NCI-H1105 treated with DMSO at 0.1 percent for 48 hours (cell line): ENCODE measurements around the gene COPS9.

ENCODE experiments used
- DNase-seq: peaks from one replicate; lab custom pipeline; 2025; lab: John Stamatoyannopoulos, UW

Gene COPS9

DNA sequence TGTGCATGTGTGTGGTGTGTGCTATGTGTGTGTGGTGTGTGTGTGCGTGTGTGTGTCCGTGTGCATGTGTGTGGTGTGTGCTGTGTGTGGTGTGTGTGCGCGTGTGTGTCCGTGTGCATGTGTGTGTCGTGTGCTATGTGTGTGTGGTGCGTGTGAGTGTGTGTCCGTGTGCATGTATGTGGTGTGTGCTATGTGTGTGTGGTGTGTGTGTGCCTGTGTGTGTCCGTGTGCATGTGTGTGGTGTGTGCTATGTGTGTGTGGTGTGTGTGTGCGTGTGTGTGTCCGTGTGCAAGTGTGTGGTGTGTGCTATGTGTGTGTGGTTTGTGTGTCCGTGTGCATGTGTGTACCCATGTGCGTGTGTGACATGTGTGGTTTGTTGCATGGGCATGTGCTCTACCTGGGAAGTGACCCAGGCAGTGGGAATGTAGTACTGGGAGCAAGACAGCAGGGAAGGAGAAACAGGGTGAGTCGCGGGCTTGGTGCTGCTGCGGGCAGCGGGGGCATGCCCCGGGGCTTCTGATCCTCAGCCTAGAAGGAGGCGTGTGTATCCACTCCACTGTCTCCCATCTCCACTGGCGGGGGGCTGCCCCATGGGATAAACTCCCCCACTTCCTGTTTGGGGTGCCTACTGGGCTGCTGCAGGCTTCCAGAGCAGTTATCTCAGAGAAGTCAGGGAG lies 11.9 kb upstream of the COPS9 start:
- no peak for DNase-seq

DNA sequence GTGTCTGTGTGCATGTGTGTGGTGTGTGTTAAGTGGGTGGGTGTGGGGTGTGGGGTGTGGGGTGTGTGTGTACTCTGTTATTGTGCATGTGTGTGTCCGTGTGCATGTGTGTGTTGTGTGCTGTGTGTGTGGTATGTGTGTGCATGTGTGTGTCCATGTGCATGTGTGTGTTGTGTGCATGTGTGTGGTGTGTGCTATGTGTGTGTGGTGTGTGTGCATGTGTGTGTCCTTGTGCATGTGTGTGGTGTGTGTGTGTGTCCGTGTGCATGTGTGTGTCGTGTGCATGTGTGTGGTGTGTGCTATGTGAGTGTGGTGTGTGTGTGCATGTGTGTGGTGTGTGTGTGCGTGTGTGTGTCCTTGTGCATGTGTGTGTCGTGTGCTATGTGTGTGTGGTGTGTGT lies 11.3 kb upstream of the COPS9 start:
- no peak for DNase-seq

DNA sequence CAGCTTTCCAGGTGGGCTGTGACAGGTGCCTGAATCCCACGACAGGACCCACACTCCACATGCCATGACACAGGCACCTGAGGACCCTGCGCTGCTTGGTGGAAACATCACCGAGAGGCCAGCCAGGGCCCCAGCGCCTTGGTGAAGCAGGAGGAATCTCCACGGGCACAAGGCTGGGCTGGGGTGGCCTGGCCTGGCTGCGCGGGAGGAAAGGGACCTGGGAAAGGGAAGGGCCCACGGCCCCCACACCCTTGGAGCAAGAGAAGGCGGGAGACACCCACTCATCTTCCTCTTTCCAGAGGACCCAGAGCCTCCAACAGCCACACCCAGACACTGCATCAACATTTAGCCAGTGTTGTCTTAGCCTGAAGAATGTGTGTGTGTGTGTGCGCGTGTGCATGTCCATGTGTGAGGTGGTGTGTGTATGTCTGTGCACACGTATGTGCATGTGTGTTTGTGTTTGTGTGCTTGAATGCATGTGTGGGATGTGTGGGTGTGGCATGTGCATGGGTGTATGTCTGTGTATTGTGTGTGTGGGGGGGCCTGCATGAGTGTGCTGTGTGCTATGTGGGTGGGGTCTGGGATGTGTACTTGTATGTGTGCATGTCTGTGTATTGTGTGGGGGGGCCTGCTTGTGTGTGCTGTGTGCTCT lies 10.6 kb upstream of the COPS9 start:
- DNase-seq: no peak

DNA sequence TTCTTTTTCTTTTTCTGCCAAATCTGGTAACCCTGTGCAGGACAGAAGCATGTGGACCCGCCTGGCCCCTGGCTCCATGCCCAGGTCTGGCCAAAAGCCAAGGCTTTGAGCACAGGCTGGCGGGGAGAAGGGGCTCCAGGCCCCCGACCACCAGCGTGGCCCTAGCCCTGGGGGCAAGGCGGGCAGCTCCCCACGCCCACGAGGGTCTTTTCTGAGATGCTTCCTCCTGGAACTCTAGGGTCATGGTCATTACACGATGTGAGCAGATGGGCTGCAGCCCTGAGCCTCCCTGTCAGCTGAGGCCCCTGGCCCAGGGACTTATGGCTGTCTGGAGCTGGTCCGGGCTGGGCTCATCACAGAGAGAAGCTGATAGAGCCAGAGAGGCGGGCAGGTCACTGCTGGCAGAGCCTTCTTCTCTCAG lies 10.0 kb upstream of the COPS9 start:
- DNase-seq: no peak

DNA sequence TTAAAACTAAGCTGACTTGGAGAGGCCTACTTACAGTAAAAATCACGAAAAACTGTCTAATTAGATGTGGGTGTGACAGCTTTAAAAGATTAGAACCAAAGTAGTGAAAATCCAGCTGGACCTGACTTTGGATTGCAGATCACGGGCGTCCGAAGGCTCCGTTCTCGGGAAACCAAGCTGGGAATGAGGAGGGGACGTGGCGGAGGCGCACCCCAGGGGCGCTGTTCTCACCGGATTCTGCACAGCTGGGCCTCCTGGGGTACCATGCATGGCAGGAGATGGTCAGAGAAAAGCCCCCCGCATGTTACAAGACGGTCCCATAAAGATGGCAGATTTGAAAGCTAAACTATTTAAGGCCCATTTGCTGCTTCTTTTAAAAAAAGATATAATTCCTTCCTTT lies 9.4 kb upstream of the COPS9 start:
- no peak for DNase-seq

DNA sequence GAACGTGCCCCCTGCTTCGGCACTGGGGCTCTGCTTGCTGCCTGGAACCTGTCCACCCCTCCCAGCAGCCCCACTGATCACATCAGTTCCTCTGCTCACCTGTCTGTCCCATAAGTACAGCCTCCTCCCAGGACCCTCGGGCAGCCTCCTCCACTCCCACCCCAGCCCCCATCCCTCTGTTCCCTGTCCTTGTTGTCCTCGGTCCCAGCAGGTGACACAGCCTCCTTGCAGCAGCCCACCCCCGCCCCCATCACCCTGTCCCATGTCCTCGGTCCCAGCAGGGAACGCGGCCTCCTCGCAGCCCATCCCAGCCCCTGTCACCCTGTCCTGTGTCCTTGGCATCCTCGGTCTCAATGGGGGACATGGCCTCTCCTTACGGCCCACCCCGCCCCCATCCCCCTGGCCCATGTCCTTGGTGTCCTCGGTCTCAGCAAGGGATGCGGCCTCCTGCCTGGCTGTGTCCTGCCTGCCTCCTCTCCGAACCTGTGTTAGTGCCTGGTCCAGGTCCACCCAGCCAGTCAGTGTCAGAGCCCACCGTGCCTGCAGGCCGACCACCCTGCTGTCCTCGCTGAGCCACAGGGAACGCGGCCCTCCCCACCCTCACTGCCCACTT lies 8.7 kb upstream of the COPS9 start:
- DNase-seq: no peak

DNA sequence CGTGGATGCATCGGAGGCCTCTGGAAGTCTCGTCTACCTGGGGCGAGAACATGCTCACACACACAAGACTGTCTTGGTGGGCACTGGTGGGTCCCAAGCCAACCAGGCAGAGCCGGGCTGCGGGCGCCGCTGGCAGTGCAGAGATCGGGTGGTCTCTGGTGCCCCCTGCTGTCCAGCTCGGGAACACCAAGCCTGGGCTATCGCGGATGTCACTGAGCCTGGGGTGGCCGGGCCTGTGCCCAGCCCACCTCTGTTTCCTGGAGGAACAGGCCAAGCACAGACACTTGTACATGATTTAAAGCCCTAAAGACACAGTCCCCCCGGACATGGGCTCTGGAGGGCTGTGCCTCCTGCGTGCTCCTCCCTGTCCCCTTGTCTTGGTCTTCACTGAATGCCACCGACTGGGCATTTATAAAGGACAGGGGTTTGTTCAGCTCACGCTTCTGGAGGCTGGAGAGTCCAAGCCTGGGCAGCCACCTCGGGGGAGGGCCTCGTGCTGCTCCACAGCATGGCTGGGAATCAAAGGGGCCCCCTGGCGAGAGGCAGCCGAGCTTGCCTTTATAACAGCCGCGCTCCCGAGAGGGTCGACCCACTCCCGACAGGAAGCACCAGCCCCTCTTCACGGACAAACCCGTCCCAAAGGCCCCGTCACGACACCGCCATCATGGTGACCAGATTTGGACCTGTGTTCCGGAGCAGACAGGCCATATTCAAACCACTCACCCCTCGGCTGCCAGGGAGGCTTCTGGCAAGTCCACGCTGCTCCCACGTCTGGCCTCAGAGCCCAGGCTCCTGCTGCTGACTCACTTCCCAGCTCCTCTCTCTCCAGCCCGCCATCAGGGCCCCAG lies 7.9 kb upstream of the COPS9 start:
- DNase-seq: peak; percentile 38

DNA sequence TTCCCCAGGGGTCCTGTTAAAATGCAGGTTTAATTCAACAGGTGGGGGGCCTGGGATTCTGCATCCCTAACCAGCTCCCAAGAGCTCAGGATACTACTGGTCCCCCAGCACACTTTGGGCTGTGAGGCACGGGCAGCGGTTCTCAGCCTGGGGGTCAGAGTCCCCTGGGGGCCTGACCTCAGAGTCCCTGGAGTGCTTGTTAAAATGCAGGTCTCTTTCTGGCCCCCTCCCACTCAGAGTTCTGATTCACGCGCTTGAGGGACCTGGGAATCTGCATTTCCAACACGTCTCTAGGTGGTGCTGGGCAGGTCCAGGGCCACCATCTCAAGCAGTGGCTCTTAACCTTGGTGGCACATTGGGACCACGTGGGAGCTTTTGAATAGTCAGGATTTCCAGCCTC lies 7.2 kb upstream of the COPS9 start:
- DNase-seq: no peak

DNA sequence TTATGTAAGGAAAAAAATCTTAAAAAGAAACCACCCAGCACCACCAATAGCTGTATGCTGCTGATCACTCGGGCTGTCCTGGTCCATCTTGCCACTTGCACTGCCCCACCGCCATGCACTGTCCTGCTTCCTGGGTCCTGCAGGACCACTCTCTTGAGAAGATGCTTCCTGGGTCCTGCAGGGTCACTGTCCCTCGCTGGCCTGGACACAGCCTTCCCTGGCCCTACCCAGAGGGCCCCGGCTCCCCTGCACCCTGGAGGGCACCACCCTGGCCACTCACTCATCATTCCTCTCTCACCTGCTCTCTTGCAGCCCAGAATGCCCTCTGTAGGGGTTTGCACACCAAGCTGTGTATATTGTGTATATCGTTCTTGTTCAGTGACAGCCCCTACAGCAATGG lies 6.8 kb upstream of the COPS9 start:
- DNase-seq: no peak

DNA sequence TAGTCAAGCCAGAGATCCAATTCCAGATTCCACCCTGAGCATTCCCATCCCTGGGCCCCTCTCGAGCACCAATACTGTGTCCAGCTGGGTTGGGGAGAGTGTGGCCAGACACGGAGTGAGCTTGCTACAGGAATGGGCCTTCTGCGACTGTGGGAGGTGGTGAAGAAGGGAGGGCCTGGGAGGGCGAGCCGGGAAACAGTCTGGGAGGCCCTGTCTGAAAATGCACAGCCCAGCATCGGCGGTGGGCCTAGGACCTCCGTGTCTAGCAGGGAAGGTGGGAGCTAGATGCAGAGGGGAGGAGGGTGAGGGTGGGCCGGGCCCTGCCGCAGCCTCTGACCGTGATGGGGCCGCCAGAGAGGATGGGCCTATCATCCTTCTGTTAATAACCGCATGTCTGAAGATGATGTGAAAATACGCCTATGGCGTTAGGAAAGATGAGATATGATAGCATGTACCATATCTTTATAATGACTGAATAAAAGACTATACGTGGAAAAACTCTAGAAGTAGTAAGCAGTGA lies 6.2 kb upstream of the COPS9 start:
- no peak for DNase-seq

DNA sequence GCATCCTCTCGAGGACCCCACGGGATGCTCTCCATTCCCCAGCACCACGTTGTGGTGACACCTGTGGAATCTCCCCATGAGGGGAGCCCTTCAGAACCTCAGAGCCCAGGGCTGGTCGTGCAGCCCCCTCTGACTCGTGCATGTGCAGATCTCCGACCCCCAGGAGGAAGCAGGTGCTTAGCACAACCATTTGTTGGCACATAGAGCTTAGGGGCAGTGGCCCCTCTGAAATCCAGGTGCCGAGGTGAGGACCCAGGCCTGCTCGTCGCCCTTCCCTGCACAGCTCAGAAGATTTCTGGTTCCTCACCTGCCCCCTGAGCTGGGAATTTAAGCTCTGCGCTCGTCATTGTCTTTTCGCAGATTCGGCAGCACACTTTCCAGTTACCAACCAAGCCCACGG lies 5.6 kb upstream of the COPS9 start:
- DNase-seq: no peak

DNA sequence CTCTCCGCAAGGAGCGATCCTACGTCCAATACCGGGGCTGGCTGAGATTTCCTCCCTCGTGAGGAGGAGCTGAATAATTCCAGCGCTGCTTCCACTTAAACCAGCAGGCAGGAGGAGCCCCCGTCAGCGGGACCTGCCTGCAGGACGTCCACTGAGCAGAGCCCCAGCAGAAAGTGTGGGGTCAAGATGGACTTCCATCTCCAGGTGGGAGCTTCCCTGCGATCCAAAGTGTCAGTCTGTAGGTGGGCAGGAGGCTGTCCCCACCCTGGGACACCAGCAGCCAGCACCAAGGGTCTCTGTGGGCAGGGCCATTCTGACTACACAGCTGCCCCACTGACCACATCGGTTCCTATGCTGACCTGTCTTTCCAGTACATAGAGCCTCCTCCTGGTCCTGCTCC lies 4.8 kb upstream of the COPS9 start:
- DNase-seq: no peak

DNA sequence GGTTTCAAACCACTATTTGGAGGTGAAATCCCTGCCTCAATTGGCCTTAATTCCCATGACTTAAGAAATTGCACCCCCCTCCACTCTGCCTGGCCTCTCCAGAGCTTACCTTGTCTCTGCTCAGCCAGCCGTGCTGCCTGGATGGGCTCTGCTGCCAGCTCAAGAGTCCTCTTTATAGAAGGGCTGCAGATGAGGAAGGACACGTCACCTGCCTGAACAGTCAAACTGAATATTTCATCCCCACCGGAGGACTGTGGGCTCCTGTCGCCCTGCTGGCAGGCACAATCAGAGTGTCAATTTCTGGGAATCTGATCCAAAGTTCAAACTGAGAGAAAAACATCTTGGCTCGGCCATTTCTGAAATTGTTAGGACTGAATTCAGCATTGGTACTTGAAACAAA lies 4.4 kb upstream of the COPS9 start, which contains the start of gene OTOS:
Gene OTOS (minus strand): TSS at position 148 of the 400 bp plus-strand sequence. CDS start 332 bp downstream, outside the sequence.
- no peak for DNase-seq

DNA sequence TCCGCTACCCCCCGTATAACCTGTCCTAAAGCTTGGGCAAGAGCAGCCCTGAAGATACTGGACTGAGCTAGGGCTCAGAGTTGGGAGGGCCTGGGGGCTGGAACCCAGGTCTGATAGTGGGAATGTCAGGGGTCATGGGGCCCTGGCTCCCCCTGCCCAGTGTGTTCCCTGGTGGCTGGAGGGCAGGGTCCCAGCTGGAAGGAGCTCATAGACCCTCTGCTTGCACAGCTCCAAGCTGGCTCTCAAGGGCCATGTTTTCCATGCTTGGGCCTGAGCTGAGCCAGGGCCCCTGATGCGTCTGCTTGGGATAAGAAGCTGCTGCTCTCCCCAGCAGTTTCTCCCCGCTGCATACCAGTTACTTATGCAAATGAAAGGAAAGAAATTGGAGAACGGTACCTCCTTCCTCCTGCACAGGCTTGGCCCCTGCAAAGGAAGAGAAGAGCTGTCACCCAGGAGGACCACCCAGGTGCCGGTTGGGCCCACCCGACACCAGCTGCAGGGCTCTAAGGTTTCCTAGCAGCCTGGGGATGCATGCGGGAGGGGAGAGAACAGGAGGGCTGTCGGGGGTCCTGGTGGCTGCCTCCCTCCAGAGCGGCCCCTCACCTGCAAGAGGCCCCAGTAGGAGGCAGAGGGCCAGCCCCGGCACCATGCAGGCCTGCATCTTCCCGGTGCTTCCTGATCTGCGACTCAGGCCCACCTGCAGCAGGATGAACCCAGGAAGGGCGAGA lies 3.7 kb upstream of the COPS9 start:
- DNase-seq: no peak

DNA sequence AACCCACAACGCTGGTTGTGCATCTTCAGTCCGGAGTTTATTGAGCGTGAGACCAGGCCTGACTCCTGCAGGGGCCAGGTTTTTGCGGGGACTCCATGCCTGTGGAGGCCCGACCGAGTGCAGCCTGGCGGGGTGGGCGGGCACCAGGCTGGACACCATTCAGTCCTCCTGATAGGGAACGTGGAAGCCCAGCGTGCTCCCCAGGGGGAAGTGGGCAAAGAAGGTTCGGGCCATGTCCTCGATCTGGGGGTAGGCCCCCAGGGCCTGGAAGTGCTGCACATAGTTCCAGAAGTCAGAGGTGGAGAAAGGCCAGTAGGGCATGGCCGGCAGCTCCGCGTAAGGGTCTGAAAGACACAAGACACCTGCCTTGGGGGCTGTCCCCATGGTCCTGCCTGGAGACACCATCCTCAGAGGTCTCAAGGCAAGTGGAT lies 2.9 kb upstream of the COPS9 start:
- no peak for DNase-seq

DNA sequence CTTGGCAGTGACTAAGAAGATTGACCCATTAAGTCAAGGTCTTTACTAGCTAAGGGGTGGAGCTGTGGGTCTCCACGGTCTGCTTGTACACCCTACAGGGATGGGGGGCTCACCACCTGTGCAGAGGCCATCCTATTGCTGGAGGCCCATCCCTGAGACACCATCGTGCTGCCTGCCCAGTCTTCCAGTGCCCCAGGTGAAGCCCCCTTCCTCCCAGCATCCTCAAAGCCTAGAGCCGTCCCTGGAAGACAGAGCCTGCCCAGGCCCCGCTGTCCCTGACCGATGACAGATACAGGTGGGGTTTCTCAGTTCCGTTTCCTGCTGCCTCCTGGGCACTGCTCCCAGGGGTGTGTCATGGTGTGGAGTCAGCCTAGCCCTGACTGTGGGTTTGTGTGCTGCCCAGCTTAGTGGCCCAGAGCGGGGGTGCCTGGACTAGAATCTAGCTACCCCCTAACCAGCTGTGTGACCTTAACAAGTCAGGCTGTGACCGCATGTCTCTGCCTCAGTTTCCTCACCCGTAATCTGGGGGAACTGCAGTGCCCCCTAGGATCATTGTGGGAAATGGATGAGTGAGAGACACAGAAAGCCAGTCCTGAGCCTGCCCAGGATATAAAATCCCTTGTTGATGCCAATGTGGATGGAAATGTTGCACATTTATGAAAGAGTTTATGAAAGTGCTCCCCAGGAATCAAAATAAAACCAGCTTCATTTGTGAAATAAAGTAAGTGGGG lies 2.3 kb upstream of the COPS9 start:
- DNase-seq: no peak

DNA sequence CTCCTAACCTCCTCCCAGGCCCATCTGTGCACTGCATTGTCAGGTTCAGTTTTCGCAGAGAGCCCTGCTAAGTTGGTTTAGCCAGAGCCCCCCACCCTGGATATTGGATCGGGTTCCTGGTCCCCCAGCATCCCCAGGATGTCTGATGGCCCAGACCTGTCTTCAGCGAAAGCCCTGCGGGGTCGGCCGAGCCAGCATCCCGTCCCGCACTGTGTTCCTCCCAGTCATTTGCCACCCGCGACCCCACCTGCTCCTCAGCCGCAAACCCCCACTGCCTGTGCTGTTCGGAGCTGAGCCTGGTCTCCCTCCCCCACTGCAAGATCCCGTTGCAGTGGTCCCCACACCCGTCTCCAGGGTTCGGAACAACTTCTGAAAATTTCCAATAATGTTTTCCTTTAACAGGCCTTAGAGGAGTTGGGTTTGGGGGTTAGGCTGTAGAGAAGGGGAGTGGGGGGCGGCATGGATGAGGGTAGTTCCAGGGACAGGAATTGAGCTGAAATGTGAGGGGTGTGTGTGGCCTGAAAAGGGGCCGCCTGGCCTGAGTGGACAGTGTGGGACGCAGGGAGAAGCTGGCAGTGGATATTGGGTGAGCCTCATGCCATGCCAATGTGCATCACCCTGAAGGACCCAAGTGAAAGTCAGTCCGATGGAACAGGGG lies 1.6 kb upstream of the COPS9 start:
- DNase-seq: no peak

DNA sequence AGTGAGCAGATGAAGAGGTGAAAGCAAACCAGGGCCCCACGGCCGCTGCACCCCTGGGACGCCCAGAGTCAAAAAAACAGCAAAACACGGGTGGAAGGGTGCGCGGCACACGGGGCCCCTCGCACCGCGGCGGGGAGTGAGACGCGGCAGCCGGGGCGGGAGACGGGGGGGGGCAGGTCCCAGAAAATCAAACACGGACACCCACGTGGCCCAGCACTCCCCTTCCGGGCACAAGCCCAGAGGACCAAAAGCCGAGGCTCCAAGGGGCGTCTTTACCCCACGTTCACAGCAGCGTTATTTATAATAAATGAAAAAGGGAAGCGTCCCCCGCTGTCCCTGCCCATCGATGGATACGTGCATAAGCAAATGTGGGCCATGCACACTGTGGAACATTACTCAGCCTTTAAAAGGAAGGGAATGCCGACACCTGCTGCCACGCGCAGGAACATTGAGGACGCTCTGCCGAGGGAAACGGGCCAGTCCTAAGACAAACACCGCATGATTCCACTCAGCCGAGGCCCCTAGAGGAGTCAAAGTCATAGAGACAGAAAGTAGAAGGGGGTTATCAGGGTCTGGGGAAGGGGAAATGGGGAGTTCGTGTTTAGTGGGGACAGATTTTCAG lies 677 bp upstream of the COPS9 start:
- DNase-seq: no peak

DNA sequence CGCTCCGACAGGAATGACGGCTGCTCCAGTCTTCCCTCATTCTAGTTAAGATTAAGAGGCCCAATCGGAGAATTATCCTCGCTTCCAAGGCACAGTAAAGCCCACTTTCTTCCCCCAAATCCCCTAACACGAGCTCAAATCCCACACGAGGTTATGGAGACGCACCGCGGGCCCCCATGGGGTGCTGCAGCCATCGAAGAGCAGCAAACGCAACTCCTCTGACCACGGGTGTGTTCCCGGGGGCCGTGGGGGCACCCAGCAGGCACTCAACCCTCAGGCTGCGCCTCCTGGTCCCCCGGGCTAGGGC lies 446 bp downstream of the COPS9 start:
- DNase-seq: no peak

DNA sequence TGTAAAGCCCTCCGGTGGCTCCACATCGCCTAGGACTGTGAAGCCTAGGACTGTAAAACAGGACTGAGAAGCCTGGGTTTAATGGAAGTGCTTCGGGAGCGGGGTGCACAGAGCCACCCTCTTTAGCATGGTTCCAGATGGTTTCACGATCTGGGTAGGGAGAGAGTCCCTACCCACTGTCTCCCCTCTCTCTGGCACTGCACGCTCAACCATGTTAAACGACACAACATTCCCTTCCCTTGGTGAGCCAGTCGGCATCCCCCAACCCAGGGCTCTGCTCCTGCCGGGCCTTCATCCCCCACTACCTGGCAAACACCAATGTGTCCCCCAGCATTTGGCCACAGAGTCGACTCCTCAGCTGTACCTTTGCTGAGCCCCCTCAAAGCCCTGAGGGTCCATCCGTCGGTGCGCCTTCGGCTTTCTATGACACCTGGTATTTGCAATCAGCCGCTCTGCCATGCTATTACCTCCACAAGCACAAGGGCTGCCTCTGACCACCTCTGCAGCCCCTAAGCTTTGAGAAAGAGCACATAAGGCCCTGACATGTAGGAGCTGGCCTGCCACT lies 1.1 kb downstream of the COPS9 start:
- DNase-seq: no peak
